ENCODE data around the gene SART3. TPM values are rescaled to one million over a fixed set of nuclear protein-coding genes. Genes with fewer than 3 reads are reported as not detected.

Gene SART3, protein sequence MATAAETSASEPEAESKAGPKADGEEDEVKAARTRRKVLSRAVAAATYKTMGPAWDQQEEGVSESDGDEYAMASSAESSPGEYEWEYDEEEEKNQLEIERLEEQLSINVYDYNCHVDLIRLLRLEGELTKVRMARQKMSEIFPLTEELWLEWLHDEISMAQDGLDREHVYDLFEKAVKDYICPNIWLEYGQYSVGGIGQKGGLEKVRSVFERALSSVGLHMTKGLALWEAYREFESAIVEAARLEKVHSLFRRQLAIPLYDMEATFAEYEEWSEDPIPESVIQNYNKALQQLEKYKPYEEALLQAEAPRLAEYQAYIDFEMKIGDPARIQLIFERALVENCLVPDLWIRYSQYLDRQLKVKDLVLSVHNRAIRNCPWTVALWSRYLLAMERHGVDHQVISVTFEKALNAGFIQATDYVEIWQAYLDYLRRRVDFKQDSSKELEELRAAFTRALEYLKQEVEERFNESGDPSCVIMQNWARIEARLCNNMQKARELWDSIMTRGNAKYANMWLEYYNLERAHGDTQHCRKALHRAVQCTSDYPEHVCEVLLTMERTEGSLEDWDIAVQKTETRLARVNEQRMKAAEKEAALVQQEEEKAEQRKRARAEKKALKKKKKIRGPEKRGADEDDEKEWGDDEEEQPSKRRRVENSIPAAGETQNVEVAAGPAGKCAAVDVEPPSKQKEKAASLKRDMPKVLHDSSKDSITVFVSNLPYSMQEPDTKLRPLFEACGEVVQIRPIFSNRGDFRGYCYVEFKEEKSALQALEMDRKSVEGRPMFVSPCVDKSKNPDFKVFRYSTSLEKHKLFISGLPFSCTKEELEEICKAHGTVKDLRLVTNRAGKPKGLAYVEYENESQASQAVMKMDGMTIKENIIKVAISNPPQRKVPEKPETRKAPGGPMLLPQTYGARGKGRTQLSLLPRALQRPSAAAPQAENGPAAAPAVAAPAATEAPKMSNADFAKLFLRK
- 33.3 and 53.7 TPM in 2 replicates for total RNA-seq

DNA sequence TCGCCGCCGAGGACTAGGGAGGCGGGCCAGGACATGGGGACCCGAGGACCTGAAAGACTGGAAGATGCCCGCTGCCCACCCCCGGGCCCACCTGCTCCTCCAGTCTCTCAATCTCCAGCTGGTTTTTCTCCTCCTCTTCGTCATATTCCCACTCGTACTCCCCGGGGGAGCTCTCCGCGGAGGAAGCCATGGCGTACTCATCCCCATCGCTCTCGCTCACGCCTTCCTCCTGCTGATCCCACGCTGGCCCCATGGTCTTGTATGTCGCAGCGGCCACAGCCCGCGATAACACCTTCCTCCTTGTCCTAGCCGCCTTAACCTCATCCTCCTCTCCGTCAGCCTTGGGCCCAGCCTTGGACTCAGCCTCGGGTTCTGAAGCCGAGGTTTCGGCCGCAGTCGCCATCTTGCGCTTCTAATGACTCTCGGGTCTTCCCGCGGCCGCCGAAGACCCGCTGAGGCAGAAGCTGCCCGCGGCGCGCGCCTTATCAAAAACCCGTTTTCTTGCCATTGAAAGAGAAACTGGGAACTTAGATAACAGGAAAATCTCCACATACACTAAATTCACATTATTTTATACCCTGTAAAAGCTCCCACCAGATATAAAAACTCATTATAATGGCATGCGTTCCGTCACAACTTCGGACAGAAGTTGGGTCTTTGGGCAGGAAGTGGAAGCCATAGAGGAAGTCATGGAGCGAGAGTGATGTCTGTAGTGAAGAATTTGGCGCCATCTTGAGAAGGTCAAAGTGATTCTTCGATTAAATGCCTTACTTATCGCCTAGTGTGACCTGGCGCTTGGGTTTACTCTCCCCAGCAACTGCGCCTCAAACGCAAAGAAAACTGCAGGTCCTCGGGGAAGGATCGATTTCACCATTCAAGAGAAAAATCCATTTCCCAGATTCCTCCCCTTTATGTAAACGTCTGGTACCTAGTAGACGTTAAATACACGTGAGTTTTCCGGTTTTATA is at the start of gene SART3:
Gene SART3, minus strand, starts transcription at position 422 of the 968 bp plus-strand sequence. Its CDS starts 19 bp downstream, at position 403.
- DNase-seq (ENCODE audit: low read depth) = peak; percentile 92

DNA sequence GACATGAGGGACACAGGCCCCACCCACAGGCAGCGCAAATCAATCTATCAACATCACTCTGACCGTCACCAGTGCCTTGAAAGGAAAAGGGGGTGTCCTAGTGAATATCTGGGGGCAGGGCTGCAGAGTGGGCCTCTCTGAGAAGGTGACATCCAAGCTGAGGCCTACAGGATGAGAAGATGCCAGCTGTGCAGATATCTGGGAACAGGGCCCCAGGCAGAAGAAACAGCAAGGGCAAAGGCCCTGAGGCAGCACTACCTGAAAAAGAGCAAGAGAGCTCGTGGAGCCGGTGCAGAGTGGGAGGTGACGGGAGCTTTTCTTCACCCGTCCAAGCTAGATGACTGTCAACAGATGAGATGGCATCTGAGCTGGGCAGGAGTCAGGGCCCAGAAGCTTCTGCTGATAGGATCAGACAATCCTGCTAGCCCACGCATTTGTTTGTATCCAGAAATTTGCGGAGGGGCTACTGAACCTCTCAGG is 49.4 kb upstream of the SART3 start:
- DNase-seq (ENCODE audit: low read depth) = no peak

DNA sequence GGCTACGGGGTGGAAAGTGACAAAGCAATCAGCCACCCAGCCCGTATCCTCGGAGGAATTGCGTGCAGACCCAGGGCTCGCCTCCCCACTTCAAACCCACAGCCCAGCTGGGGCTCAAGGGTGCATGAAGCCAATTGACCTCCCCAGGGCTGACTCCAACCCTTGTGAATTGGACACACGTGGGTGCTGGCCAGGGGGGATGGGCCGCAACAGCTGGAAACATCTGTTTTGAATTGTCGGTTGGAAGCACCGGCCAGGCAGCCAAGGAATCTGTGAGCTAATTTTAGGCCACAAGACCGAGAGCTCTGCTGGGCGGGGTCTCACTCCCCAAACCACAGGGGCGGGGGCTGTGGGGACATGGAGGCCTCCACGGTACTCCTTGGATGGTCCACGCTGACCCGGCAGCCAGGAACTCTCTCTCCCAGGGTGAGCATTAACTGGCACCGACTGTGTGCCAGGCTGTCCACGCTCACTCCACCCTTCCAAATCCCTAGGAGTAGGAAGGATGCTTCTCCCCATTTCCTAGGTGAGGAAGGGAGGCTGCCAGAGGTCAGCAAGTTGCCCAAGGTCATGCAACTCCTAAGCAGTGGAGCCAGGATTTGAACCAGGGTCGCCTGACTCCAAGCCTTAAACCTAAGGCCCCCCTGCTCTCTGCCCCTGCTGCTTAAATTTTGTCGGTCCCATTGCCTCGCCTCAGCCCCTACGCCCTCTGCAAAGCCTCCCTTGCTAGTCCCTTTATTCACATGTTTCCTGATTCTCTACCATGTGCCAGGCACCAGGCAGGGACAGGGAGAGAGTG is 48.8 kb upstream of the SART3 start:
- DNase-seq (ENCODE audit: low read depth) = no peak

DNA sequence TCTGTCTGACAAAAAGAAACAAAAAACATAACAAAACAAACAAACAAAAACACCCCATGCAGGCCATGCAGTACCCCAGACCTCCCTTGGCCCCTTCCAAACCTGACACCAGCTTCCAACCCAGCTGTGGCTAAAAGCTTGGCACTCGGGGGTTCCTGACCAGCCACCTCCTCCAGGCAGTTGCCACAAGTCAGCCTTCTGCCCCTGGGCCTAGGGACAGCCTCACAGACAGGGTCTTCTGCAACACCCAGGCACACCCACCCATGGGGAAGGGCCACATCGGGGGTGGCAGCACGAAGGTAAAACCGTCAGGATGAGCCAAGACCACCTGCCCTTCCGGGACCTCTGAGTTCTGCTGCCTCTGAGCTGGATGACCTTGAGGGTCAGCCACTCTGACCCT is 47.6 kb upstream of the SART3 start:
- DNase-seq (ENCODE audit: low read depth) = no peak

DNA sequence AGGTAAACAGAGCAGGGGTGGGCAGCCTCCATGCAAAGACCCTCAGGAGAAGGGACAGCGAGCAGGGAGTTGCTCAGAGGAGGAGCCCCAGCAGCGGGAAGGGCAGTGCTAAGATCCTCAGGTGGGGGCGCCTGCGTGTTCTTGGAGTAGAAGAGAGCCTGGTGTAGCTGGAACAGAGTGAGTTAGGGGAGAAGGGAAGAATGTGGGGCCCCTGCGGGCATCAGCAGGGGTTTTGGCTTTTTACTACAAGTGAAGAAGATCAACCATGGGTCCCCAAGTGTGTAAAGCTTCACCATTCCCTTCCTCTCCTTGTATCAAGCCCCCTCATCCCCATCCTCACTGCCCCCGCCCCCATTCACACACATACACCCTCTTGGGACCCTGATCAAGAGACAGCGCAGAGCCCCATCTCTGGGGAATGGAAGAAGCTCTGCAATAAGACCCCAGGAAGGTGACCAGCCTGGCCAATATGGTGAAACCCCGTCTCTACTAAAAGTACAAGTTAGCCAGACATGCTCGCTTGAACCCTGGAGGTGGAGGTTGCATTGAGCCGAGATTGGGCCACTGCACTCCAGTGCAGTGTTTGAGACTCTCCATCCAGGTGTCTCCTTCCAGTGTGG is 47.1 kb upstream of the SART3 start:
- no peak for DNase-seq (ENCODE audit: low read depth)

DNA sequence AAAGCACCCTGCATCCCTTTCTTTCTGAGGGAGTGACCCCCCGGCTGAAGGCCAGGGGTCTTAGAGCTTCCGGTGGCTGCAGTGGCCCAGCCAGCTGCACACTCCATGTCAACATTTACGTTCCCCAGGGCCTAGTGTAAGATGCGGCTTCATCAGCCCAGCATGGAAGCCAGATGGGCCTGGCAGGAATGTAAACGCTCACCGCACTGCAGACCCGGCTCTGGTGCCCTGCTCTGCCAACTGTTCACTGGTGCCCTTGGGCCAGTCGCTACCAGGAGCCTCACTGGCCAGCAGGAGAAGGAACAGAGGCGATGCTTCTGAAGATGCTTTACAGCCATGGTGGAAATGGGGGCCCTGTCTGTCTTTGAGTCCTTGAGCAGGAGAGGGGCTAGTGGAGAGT is 45.5 kb upstream of the SART3 start:
- DNase-seq (ENCODE audit: low read depth) = no peak

DNA sequence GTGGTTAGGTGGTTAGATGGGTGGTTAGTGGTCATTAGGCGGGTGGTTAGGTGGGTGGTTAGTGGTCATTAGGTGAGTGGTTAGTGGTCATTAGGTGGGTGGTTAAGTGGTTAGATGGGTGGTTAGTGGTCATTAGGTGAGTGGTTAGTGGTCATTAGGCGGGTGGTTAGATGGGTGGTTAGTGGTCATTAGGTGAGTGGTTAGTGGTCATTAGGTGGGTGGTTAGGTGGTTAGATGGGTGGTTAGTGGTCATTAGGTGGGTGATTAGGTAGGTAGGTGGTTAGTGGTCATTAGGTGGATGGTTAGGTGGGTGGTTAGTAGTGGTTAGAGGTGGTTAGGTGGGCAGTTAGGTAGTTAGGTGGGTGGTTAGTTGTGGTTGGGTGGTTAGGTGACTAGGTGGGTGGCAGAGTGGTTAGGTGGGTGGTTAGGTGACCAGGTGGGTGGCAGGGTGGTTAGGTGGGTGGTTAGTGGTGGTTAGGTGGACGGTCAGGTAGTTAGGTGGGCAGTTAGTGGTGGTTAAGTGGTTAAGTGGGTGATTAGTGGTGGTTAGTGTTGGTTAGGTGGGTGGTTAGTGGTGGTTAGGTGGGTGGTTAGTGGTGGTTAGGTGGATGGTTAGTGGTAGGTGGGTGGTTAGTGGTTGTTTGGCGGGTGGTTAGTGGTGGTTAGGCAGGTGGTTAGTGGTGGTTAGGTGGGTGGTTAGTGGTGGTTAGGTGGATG is 44.9 kb upstream of the SART3 start:
- DNase-seq (ENCODE audit: low read depth) = no peak

DNA sequence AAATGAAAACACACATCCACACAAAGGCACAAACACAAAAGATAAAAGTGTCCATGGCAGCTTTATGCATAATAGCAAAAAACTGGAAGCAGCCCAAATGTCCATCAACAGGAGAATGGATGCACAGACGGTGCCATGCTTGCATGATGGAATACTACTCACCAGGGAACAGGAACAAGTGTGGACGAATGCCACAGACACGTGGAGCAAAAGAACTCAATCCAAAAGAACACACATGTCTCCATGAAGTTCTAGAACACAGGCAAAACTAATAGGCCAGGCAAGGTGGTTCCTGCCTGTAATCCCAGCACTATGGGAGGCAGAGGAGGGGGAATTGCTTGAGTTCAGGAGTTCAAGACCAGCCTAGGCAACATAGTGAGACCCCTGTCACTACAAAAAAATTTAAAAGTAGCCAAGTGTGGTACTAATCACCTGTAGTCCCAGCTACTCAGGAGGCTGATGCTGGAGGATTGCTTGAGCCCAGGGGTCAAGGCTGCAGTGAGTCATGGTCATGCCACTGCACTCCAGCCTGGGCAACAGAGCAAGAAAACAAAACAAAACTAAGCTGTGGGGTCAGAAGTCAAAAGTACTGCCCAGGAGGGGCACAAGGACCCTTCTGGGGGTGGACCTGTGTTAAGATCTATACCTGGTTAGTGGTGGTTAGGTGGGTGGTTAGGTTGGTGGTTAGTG is 44.2 kb upstream of the SART3 start:
- peak; percentile 92 for DNase-seq (ENCODE audit: low read depth)

DNA sequence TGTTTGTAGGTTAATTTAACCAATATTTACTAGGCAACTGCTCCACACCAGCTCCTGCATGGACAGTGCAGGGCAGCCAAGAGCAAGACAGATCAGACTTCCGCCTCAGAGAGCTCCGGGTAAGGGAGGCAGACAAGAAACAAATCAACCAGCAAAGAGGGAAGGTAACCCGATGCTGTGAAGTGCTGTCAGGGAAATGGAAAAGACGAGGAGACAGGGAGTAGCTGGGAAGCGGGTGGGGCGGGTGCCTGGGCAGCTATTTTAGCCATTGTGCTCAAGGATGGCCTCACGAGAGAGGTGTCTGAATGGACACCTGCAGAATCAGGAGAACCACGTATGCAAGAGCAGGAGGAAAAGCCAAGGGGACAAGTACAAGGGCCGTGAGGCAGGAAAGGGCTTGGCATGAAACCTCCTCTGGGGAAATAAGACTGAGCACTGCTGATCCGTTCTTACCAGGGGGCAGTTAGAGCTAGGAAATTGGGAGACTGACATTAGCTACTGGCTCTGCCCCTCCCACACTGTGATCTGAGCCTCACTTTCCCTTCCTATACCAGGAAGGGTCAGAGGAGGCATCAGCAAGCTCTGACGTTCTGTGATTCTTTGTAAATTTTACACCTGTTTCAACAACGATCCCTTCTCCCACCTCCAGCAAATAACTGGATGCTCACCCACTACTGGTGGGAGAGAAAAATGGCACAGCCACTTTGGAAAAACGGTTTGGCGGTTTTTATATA is 43.4 kb upstream of the SART3 start:
- DNase-seq (ENCODE audit: low read depth) = no peak

DNA sequence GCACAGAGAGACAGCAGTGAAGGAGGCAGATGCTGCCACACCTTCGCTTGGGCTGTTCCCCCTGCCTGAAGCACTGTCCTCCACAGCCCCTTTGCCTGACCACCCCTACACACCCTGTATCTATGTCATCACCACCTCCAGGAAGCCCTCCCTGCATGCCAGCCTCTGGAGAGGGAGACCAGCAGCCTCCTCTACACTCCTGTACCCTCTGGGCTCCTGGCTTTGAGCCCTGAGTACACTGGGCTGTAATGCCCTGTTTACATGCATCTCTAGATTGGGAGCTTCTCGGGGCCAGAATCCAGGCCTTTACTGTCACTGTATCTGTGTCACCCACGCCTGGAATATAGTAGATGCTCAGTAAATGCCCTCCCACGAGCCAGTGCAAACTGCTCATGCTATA is 42.8 kb upstream of the SART3 start:
- no peak for DNase-seq (ENCODE audit: low read depth)

DNA sequence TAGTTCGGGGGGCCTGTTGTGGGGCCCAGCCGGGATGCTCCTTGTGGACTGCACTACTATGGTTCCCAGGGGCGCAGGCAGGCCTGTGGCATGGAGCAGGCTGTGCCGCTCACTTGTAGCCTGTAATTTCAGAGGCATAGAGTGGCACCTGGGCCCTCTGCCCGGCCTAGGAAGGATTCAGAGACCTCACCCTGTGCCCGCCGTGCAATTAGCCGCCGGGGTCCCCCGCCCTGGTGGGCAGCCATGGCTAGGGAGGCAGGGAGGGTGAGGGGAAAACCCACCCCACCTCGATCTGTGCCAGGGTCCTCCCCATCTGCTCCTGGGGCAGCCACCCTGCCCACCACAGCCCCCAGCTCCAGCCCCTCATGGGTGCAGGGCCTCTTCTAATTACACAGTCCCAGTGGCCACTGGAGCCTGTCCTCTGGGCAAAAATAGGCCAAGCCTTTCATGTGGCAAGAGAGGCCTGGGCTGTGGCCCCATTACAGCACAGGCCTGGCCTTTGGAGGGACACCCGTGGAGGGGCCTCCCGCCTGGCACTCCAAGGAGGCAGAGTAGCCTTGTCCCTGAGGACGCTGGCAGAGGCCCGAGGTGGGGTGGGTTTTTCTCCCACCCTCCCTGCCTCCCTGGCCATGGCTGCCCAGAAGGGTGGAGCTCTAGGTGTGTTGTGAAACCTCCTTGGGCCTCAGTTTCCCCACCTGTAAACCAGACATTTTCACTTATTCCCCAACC is 42.2 kb upstream of the SART3 start:
- DNase-seq (ENCODE audit: low read depth) = no peak

DNA sequence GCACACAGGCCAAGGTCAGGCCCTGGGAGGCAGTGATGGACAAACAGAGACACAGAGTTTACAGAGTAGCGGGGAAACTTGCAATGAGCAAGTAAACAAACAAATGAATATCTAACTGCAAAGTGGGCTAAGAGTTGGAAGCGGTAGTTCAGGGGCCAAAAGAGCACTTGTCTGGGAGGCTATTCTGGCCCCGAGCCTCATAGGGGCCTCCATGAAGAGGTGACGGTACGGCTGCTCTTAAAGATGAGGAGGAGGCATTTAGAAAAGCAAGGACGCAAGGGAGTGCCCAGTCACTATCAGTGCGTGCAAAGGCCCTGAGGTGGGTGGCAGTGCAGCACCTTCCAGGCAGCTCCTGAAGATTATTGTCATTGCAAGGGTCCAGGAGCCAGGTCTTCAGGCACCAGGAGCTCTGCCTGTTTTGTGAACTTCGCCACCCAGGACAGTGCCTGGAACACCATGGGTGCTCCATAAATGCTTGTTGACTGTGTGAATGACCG is 41.3 kb upstream of the SART3 start:
- no peak for DNase-seq (ENCODE audit: low read depth)

DNA sequence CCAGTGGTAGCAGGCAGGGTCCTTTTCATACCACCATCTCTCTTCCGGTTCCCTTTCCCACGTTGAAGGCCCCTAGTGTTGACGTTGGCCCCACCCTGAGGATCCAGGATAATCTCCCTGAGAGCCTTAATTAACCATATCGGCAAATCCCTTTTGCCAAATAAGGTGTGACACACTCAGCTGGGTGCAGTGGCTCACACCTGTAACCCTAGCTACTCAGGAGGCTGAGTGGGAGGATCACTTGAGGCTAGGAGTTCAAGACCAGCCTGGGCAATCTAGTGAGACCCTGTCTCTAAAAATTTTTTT is 39.7 kb upstream of the SART3 start:
- no peak for DNase-seq (ENCODE audit: low read depth)

DNA sequence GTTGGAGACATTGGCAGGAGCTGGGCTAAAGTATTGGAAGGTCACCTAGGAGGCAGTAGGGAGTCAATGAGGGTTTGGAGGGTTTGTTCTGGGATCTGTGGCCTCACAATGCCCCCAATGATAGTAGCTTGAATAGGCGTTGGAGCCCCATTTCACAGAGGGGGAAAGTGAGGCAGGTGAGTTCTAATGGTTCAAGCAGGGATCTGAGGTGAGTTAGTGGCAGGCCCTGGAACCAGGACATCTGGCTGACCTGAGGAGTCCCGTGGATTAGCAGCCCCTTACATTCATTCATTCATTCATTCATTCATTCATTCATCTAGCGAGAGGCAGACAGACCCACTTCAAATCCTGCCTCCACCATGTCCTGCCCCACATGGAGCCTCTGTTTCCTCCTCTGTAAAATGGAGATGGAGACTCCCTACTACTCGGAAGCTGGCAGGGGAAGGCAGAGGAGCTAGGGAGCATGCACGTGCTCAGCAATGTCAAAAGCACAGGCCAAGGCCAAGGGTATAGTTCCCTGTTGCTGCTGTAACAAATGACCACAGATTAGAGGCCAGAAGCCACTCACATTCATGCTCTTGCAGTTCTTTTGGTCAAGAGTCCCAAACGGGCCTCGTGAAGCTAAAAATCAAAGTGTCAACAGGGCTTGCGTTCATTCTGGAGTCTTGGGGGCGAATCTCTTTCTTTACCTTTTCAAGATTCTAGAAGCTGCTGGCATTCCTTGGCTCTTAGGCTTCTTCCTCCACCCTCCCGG is 39.2 kb upstream of the SART3 start:
- DNase-seq (ENCODE audit: low read depth) = no peak

DNA sequence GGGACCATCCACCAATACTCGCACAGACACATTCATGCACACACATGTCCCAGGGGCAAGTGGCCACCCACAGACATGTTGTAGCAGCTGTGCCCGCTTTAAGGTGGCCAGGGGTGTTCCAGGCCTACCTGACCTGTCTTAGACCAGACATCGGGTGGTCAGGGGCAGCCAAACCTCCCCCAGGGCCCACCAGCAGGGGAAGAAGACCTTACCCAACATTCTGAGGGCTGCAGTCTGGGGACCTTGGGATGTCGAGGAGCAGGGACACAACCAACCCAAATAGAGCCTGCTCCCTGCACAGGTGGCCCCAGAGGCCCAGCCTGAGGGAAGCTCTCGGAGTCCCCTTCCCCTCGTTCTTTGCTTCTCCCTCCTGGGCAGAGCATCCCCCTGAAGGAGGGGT is 38.6 kb upstream of the SART3 start:
- no peak for DNase-seq (ENCODE audit: low read depth)

DNA sequence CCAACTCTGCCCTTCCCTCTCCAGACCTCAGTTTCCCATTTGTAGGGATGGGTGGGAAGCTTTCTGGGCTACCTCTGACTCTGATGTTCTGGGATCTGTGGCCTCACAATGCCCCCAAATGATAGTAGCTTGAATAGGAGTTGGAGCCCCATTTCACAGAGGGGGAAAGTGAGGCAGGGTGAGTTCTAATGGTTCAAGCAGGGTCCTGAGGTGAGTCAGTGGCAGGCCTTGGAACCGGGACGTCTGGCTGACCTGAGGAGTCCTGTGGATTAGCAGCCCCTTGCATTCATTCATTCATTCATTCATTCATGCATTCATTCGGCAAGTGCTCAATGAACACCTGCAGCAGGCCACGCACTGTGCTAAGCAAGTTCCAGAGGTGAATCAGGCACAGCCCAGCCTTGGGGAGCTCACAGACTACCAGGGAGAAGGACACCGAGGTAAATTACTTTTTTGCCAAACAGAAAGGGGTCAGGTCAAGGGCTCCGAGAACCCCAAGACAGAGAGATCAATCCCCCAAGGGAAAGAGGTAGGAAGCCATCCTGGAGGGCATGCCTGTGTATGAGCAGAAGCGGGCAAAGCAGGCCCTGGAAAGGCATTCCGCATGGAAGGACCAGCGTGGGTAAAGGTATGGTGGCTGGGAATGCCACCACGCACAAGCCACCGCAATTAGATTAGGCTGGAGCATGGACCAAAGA is 37.7 kb upstream of the SART3 start:
- DNase-seq (ENCODE audit: low read depth) = no peak

All from renal cortical epithelial cell (primary cell).